SK-N-DZ (cell line): ENCODE results near the gene FOXS1.

Experiments used
- DNase-seq: peaks from one replicate; pipeline ENCODE4 v3.0.0-alpha.2; 2015; ENCODE audit warnings: low spot score
- small RNA-seq, 2 experiments: library from RNA; depleted of rRNA; stranded (forward); fragments of <200 nt; gene quantifications; one replicate each; pipeline ENCODE3, GENCODE V24; 2014

The FOXS1 gene

GRCh38 chr20:31797364-31797763, 48.0 kb downstream of the FOXS1 start:
- no peak for DNase-seq

Small RNA genes lying within 50 kb of the gene (small RNA-seq; reads per million reads assigned to genes)
- gene AL160175.1: 0 reads per million in 2 experiments
